NCI-H2107 treated with DMSO at 0.1 percent for 48 hours (cell line): Measurements from ENCODE around the gene DRD3.

Experiments used
- DNase-seq: peaks from one replicate; lab custom pipeline; 2025; ENCODE audit not compliant: unreplicated experiment; lab: John Stamatoyannopoulos, UW

Gene DRD3

GRCh38 chr3:114122027-114122709 lies 56.7 kb downstream of the DRD3 start:
- DNase-seq, result no peak

- no peak for DNase-seq
Observed at GRCh38 chr3:114120211-114120610, 58.6 kb downstream of the DRD3 start.

GRCh38 chr3:114119776-114120175 lies 59.1 kb downstream of the DRD3 start:
- no peak for DNase-seq

- no peak for DNase-seq
Observed at GRCh38 chr3:114115143-114115542, 63.7 kb downstream of the DRD3 start.

GRCh38 chr3:114114719-114115118 lies 64.1 kb downstream of the DRD3 start:
- DNase-seq, result no peak

GRCh38 chr3:114112696-114113095 lies 66.2 kb downstream of the DRD3 start:
- DNase-seq, result no peak

GRCh38 chr3:114111060-114111770 lies 67.6 kb downstream of the DRD3 start:
- no peak for DNase-seq

GRCh38 chr3:114110439-114110838 lies 68.4 kb downstream of the DRD3 start:
- DNase-seq, result no peak

- no peak for DNase-seq
Observed at GRCh38 chr3:114108137-114108536, 70.7 kb downstream of the DRD3 start.

GRCh38 chr3:114104414-114104813 lies 74.4 kb downstream of the DRD3 start:
- DNase-seq, result no peak

- DNase-seq, result no peak
Observed at GRCh38 chr3:114103858-114104257, 75.0 kb downstream of the DRD3 start.

- no peak for DNase-seq
Observed at GRCh38 chr3:114103181-114103580, 75.7 kb downstream of the DRD3 start.

- no peak for DNase-seq
Observed at GRCh38 chr3:114101101-114101500, 77.8 kb downstream of the DRD3 start.

- DNase-seq, result no peak
Observed at GRCh38 chr3:114095796-114096195, 83.1 kb downstream of the DRD3 start.

- no peak for DNase-seq
Observed at GRCh38 chr3:114093596-114093995, 85.3 kb downstream of the DRD3 start.

GRCh38 chr3:114093016-114093380 lies 85.9 kb downstream of the DRD3 start:
- DNase-seq, result no peak

GRCh38 chr3:114092151-114093015 lies 86.5 kb downstream of the DRD3 start:
- DNase-seq, result no peak

- no peak for DNase-seq
Observed at GRCh38 chr3:114089675-114090074, 89.2 kb downstream of the DRD3 start.

- DNase-seq, result no peak
Observed at GRCh38 chr3:114086356-114086755, 92.5 kb downstream of the DRD3 start.

- no peak for DNase-seq
Observed at GRCh38 chr3:114083112-114083511, 95.7 kb downstream of the DRD3 start.

GRCh38 chr3:114081037-114081436 lies 97.8 kb downstream of the DRD3 start:
- DNase-seq, result no peak

- DNase-seq, result no peak
Observed at GRCh38 chr3:114080201-114080600, 98.7 kb downstream of the DRD3 start.
